Spleen (tissue), 11 donors: ENCODE results near the gene SAFB. TPM values are rescaled to one million over a fixed set of nuclear protein-coding genes. Genes with fewer than 3 reads are reported as not detected.

Source experiments
- DNase-seq: peaks from one replicate; pipeline ENCODE4 v3.0.0-alpha.2; 2020
- H3K27ac ChIP-seq, 8 donors: fragments of 200-600 bp; sonication (generic) in 7 of 8; 1 replicate in 4 of 8; 2 replicates in 4 of 8; pipeline versions ENCODE4 v1.5.0 to v1.8.0; 2016 to 2021; ENCODE audit warnings: inconsistent platforms in 4 of 8, mild to moderate bottlenecking in 4 of 8, moderate library complexity in 1 of 8
- H3K27me3 ChIP-seq, 7 donors: fragments of 200-600 bp; sonication (generic) in 6 of 7; replicated peaks in 1 of 7; 1 replicate in 4 of 7; 2 replicates in 3 of 7; pipeline versions ENCODE4 v1.5.0 to v1.8.0; 2016 to 2021; ENCODE audit warnings: inconsistent platforms in 3 of 7, mild to moderate bottlenecking in 1 of 7
- H3K36me3 ChIP-seq, 6 donors: fragments of 200-600 bp; sonication (generic) in 5 of 6; 1 replicate in 4 of 6; 2 replicates in 2 of 6; pipeline versions ENCODE4 v1.5.0 to v1.8.0; 2016 to 2021; ENCODE audit warnings: inconsistent platforms in 2 of 6
- H3K4me1 ChIP-seq, 6 donors: fragments of 200-600 bp; sonication (generic) in 5 of 6; 1 replicate in 3 of 6; 2 replicates in 3 of 6; pipeline versions ENCODE4 v1.5.0 to v1.8.0; 2016 to 2021; ENCODE audit warnings: inconsistent platforms in 3 of 6
- H3K4me3 ChIP-seq, 8 donors: fragments of 200-600 bp; sonication (generic) in 7 of 8; 1 replicate in 4 of 8; 2 replicates in 4 of 8; pipeline versions ENCODE4 v1.5.0 to v1.8.0; 2016 to 2021; ENCODE audit warnings: inconsistent platforms in 4 of 8, mild to moderate bottlenecking in 4 of 8, moderate library complexity in 2 of 8
- H3K9me3 ChIP-seq, 8 donors: fragments of 200-600 bp; sonication (generic) in 7 of 8; 1 replicate in 4 of 8; 2 replicates in 4 of 8; pipeline versions ENCODE4 v1.5.0 to v1.8.0; 2016 to 2021; ENCODE audit warnings: inconsistent platforms in 4 of 8
- POLR2A ChIP-seq, 3 donors: fragments of 450-650 bp; IDR thresholded peaks; one replicate each; pipeline ENCODE4 v1.5.1; 2017; ENCODE audit warnings: antibody characterized with exemption in 3 of 3, mild to moderate bottlenecking in 1 of 3
- POLR2AphosphoS5 ChIP-seq, 3 donors: sonication (generic); formaldehyde crosslinking; IDR thresholded peaks; one replicate each; pipeline ENCODE4 v1.5.1; 2017; ENCODE audit warnings: antibody characterized with exemption in 3 of 3
- WGBS, 5 donors: extraction: QIAGEN DNeasy Blood & Tissue Kit in 3 of 5; methylation state at CpG; one replicate each; pipeline versions ENCODE4 v1.1.5 to v1.1.7; 2013 to 2018; 5-methylcytosine and 5-hydroxymethylcytosine counted together
- intact Hi-C: fragments of 100-400 bp; cut with DNase I; formaldehyde crosslinking; loops from one replicate; pipeline ENCODE4 v1.15.0; 2023; ENCODE audit warnings: low total_unique reads
- polyA plus RNA-seq, 3 donors: library from polyadenylated mRNA; stranded (reverse); fragments of 200-250 nt; gene quantifications; one replicate each; pipeline ENCODE4 v1.2.1, GENCODE V29; 2013
- total RNA-seq, 7 donors: library from RNA; depleted of rRNA in 3 of 7; stranded (reverse); fragments of >200 nt in 3 of 7; fragmentation: NEBNext Ultra II Directional in 4 of 7; extraction: Animal tissue kit (Norgen Biotek cat#: 25700) in 4 of 7; gene quantifications; one replicate each; pipeline versions ENCODE4 v1.1.0 to v1.2.1, GENCODE V29; 2016 to 2021
- TF ChIP-seq, protein P1 (sequence below), 11 experiments: fragments of 200-600 bp in 7 of 11; fragments of 450-650 bp in 4 of 11; sonication (generic) in 4 of 11; IDR thresholded peaks in 8 of 11; conservative IDR thresholded peaks in 3 of 11; 1 replicate in 7 of 11; 2 replicates in 4 of 11; pipeline versions ENCODE4 v1.4.0 to v1.8.0; 2016 to 2021; ENCODE audit warnings: antibody characterized with exemption in 11 of 11, inconsistent platforms in 4 of 11, mild to moderate bottlenecking in 1 of 11
- donor health status: healthy with polysubstance abuse.
- donor health status: DM: no; HTN: no; CAD: no; lungs with moderate emphysema.
- donor health status: DM: no; HTN: no; CAD: no.
- donor health status: Bipolar disorder and iron deficiency.
- donor health status: healthy.
- donor health status: DM: no; HTN: no; CAD: no.
- donor health status: DM: yes; HTN: yes; CAD: no.

Gene SAFB
- total and polyA plus RNA-seq, 10 donors, result 41.7 to 161 (median 99.2) TPM

GRCh38 chr19:5680084-5680436, 57.2 kb downstream of the SAFB start:
- intact Hi-C loops, result no loop called here
- H3K27ac ChIP-seq, result peak overlapping the region; percentile 84 to 94 (median 94)
- peaks cover 0 to 21% (median 6%) of the 10 kb centered on the region in 6 donors for H3K36me3 ChIP-seq
- H3K27me3 ChIP-seq, result no peaks in the 10 kb centered on the region
- TF ChIP-seq POLR2AphosphoS5 (IDR thresholded peaks at IDR 0.05) (no peak), POLR2A (IDR thresholded peaks at IDR 0.05) (no peak)
- TF ChIP-seq, protein P1, sequence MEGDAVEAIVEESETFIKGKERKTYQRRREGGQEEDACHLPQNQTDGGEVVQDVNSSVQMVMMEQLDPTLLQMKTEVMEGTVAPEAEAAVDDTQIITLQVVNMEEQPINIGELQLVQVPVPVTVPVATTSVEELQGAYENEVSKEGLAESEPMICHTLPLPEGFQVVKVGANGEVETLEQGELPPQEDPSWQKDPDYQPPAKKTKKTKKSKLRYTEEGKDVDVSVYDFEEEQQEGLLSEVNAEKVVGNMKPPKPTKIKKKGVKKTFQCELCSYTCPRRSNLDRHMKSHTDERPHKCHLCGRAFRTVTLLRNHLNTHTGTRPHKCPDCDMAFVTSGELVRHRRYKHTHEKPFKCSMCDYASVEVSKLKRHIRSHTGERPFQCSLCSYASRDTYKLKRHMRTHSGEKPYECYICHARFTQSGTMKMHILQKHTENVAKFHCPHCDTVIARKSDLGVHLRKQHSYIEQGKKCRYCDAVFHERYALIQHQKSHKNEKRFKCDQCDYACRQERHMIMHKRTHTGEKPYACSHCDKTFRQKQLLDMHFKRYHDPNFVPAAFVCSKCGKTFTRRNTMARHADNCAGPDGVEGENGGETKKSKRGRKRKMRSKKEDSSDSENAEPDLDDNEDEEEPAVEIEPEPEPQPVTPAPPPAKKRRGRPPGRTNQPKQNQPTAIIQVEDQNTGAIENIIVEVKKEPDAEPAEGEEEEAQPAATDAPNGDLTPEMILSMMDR (IDR thresholded peaks at IDR 0.05 in 8 of 11, conservative IDR thresholded peaks at IDR 0.05 in 3 of 11), result no peak
- peak; percentile 90 for DNase-seq
- peak overlapping the region; percentile 54 to 97 (median 88) for H3K4me3 ChIP-seq
- no peaks in the 10 kb centered on the region for H3K9me3 ChIP-seq
- WGBS, 5 donors, result 0 to 1% (median 0%) methylated on average over 15 to 23 of the region's 23 CpGs
- peaks cover 12 to 33% (median 21%) of the 10 kb centered on the region in 6 donors for H3K4me1 ChIP-seq

DNA sequence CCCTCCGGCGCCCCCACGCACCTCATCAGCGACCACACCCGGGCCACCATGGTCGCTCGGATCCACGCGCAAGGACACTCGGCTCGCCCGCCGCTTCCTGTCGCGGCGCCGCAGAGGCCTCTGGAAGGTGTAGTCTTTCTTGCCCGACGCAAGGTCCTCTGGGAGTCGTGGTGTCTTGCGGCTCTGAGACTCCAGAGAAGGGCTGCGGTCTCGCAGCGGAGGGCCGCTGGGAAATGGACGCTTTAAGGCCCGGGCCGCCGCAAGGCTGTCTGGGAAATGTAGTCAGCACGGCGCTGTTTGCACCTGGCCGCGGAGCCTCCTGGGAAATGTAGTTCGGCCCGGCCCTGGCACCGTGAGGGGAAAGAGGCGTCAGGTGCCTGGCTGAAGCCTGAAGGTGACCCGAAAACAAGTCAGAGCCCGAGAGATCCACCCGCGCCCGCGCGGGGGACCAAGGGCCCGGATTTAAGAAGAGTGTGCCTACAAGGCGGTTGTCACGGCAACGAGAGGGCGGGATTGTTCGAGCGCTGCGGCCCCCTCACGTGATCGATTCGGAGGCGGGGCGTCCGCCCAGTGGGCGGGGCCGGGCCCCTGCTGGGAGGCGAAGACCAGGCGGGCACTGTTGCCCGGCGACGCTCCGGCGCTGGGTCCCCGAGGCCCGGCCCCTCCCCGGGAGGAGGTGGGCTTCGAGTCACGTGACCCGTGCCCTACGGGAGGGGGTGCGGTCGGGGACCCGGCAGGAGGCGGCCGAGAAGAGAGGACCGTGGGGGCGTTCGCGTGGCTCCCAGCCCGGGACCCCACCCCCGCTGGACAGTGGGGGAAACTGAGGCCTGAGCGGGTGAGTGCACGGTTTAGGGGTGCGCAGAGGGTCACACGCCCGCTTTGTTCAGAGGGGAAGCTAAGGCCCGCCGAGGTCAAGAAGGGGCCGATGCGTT, 57.8 kb downstream of the SAFB start, which contains the start of the genes HSD11B1L and MICOS13:
Gene HSD11B1L (plus strand): TSS at position 591 of the 932 bp plus-strand sequence. CDS start 3,806 bp downstream, outside the sequence.
Gene MICOS13 (minus strand): TSS at position 80 of the 932 bp plus-strand sequence. CDS start 30 bp downstream, at position 50.
- intact Hi-C loops, result no loop called here
- H3K27ac ChIP-seq, result peak within 1 kb of the TSS; percentile 84 to 94 (median 94)
- H3K4me3 ChIP-seq, result peak within 1 kb of the TSS; percentile 54 to 97 (median 88)
- peak; percentile 100 for DNase-seq
- H3K4me1 ChIP-seq, result peaks cover 12 to 33% (median 21%) of the 10 kb centered on the region in 6 donors
- H3K27me3 ChIP-seq, result no peaks in the 10 kb centered on the region
- WGBS, 5 donors, result 0 to 2% (median 1%) methylated on average over 56 to 94 of the region's 94 CpGs
- peaks cover 0 to 21% (median 6%) of the 10 kb centered on the region in 6 donors for H3K36me3 ChIP-seq
- no peaks in the 10 kb centered on the region for H3K9me3 ChIP-seq
- TF ChIP-seq POLR2A (IDR thresholded peaks at IDR 0.05) (peak in 1 of 3 donors; percentile 64), POLR2AphosphoS5 (IDR thresholded peaks at IDR 0.05) (peak; percentile 89 to 95 (median 89))
- TF ChIP-seq, protein P1 (IDR thresholded peaks at IDR 0.05 in 8 of 11, conservative IDR thresholded peaks at IDR 0.05 in 3 of 11), result peak in 4 of 11 experiments; percentile 9 to 32 (median 28)

GRCh38 chr19:5681391-5682106, 58.7 kb downstream of the SAFB start:
- Histone ChIP-seq H3K36me3 (peaks cover 0 to 21% (median 6%) of the 10 kb centered on the region in 6 donors), H3K4me3 (peak overlapping the region in 7 of 8 donors; percentile 54 to 97 (median 85)), H3K4me1 (peaks cover 12 to 42% (median 28%) of the 10 kb centered on the region in 6 donors), H3K27ac (peak overlapping the region in 5 of 8 donors; percentile 84 to 94 (median 93)), H3K27me3 (no peaks in the 10 kb centered on the region), H3K9me3 (no peaks in the 10 kb centered on the region)
- TF ChIP-seq POLR2AphosphoS5 (IDR thresholded peaks at IDR 0.05), result no peak
- no peak for DNase-seq
- intact Hi-C loops, result no loop called here
- WGBS, 5 donors, result 65 to 68% (median 68%) methylated on average over 17 of the region's 17 CpGs

GRCh38 chr19:5682107-5682482, 59.2 kb downstream of the SAFB start:
- Histone ChIP-seq H3K9me3 (no peaks in the 10 kb centered on the region), H3K36me3 (peaks cover 0 to 16% (median 6%) of the 10 kb centered on the region in 6 donors), H3K4me1 (peaks cover 14 to 47% (median 30%) of the 10 kb centered on the region in 6 donors), H3K27ac (no peak overlapping the region), H3K27me3 (no peaks in the 10 kb centered on the region), H3K4me3 (no peak overlapping the region)
- intact Hi-C loops, result no loop called here
- no peak for DNase-seq
- TF ChIP-seq, protein P1 (IDR thresholded peaks at IDR 0.05 in 8 of 11, conservative IDR thresholded peaks at IDR 0.05 in 3 of 11), result no peak
- TF ChIP-seq POLR2AphosphoS5 (IDR thresholded peaks at IDR 0.05) (no peak), POLR2A (IDR thresholded peaks at IDR 0.05) (no peak)
- WGBS, 5 donors, result 86 to 94% (median 89%) methylated on average over 3 of the region's 3 CpGs
